H1 (cell line): ENCODE data around the gene GLG1. TPM values are rescaled to one million over a fixed set of nuclear protein-coding genes. Genes with fewer than 3 reads are reported as not detected.

Experiments used
- CTCF ChIA-PET: fragments of 300-600 bp; sonication (Branson Sonifier 250); formaldehyde crosslinking; loops from one replicate; lab custom pipeline; 2021; ENCODE audit not compliant: partially characterized antibody; lab: Charles Lee
- POLR2A ChIA-PET: fragments of 300-600 bp; sonication (Branson Sonifier 250); formaldehyde crosslinking; loops from one replicate; lab custom pipeline; 2021; ENCODE audit warnings: inconsistent platforms; ENCODE audit not compliant: partially characterized antibody; lab: Charles Lee
- DNase-seq, 2 experiments: peaks; one replicate each; pipeline versions ENCODE4 v3.0.0 to v3.0.0-alpha.2; 2010 to 2022; ENCODE audit warnings: low spot score in 2 of 2, low read depth in 1 of 2, mixed read lengths in 1 of 2
- FAIRE-seq: peaks from 2 replicates; lab custom pipeline; 2011; peaks lifted over from hg19 to GRCh38; lab: Jason Lieb, UNC
- H2AFZ ChIP-seq: 2 replicates; pipeline ENCODE4 v1.8.1; 2012; ENCODE audit warnings: low read length, inconsistent platforms
- H2AK5ac ChIP-seq: 2 replicates; pipeline ENCODE4 v1.6.1; 2013; ENCODE audit warnings: low read depth, low read length
- H2BK120ac ChIP-seq: replicated peaks from 2 replicates; pipeline ENCODE3; 2013; ENCODE audit warnings: low read depth, low read length, inconsistent platforms
- H2BK12ac ChIP-seq: 2 replicates; pipeline ENCODE4 v1.6.1; 2013; ENCODE audit warnings: low read depth, low read length
- H2BK15ac ChIP-seq: 2 replicates; pipeline ENCODE4 v1.6.1; 2013; ENCODE audit warnings: low read length
- H2BK20ac ChIP-seq: 2 replicates; pipeline ENCODE4 v1.6.1; 2013; ENCODE audit warnings: low read length
- H2BK5ac ChIP-seq: 2 replicates; pipeline ENCODE4 v1.6.1; 2013; ENCODE audit warnings: low read depth, low read length
- H3K14ac ChIP-seq: 2 replicates; pipeline ENCODE4 v1.6.1; 2013; ENCODE audit warnings: inconsistent platforms; ENCODE audit not compliant: insufficient read length
- H3K18ac ChIP-seq: 2 replicates; pipeline ENCODE4 v1.6.1; 2013; ENCODE audit warnings: low read length; ENCODE audit errors: extremely low read depth
- H3K23ac ChIP-seq: 2 replicates; pipeline ENCODE4 v1.6.1; 2013; ENCODE audit warnings: inconsistent platforms; ENCODE audit not compliant: insufficient read length
- H3K23me2 ChIP-seq: 2 replicates; pipeline ENCODE4 v1.6.1; 2013; ENCODE audit warnings: low read depth, low read length
- H3K27ac ChIP-seq: 2 replicates; pipeline ENCODE4 v1.6.1; 2011; ENCODE audit warnings: low read depth, low read length, inconsistent platforms
- H3K27me3 ChIP-seq, 4 experiments: replicated peaks in 1 of 4; 1 replicate in 1 of 4; 2 replicates in 3 of 4; pipeline versions ENCODE4 v1.6.1 to v1.8.1; 2011 to 2013; ENCODE audit warnings: low read length in 3 of 4, mild to moderate bottlenecking in 3 of 4, inconsistent platforms in 2 of 4, mixed read lengths in 2 of 4, moderate library complexity in 1 of 4; ENCODE audit not compliant: control insufficient read depth in 3 of 4, insufficient read depth in 3 of 4; ENCODE audit errors: extremely low read depth in 1 of 4
- H3K36me3 ChIP-seq, 4 experiments: 2 replicates each; pipeline versions ENCODE4 v1.6.1 to v1.8.1; 2011 to 2013; ENCODE audit warnings: mild to moderate bottlenecking in 4 of 4, low read length in 3 of 4, moderate library complexity in 2 of 4, control low read depth in 1 of 4, inconsistent platforms in 1 of 4; ENCODE audit not compliant: insufficient read depth in 4 of 4, control insufficient read depth in 2 of 4
- H3K4ac ChIP-seq: replicated peaks from 2 replicates; pipeline ENCODE3; 2013; ENCODE audit warnings: low read length, low read depth, mixed read lengths, inconsistent platforms; ENCODE audit not compliant: insufficient read length
- H3K4me1 ChIP-seq, 4 experiments: replicated peaks in 1 of 4; 1 replicate in 1 of 4; 2 replicates in 3 of 4; pipeline versions ENCODE4 v1.6.1 to v1.8.1; 2011 to 2013; ENCODE audit warnings: low read length in 3 of 4, inconsistent platforms in 2 of 4, mixed read lengths in 1 of 4; ENCODE audit not compliant: insufficient read depth in 4 of 4, control insufficient read depth in 3 of 4
- H3K4me2 ChIP-seq, 2 experiments: 2 replicates each; pipeline versions ENCODE4 v1.6.1 to v1.8.1; 2011 to 2013; ENCODE audit warnings: low read depth in 2 of 2, low read length in 2 of 2, control low read depth in 1 of 2, inconsistent platforms in 1 of 2, mild to moderate bottlenecking in 1 of 2; ENCODE audit not compliant: insufficient read depth in 1 of 2
- H3K4me3 ChIP-seq, 4 experiments: fragments of 200-600, 300-600 bp in 1 of 4; sonication (generic), shearing (Covaris generic), sonication (Bioruptor Twin) in 1 of 4; 2 replicates each; pipeline versions ENCODE4 v1.5.1 to v1.8.1; 2011 to 2016; ENCODE audit warnings: low read length in 4 of 4, low read depth in 3 of 4, control low read depth in 2 of 4, inconsistent platforms in 2 of 4, mild to moderate bottlenecking in 2 of 4, mixed read lengths in 1 of 4, moderate library complexity in 1 of 4; ENCODE audit not compliant: insufficient read depth in 2 of 4; ENCODE audit errors: extremely low read depth in 1 of 4
- H3K56ac ChIP-seq: replicated peaks from 2 replicates; pipeline ENCODE3; 2013; ENCODE audit warnings: low read depth, mild to moderate bottlenecking, mixed read lengths, low read length, inconsistent platforms; ENCODE audit not compliant: insufficient read length
- H3K79me1 ChIP-seq: 2 replicates; pipeline ENCODE4 v1.6.1; 2013; ENCODE audit warnings: low read depth, low read length, control low read depth
- H3K79me2 ChIP-seq, 2 experiments: 2 replicates each; pipeline versions ENCODE4 v1.6.1 to v1.8.1; 2012 to 2013; ENCODE audit warnings: low read length in 2 of 2, mild to moderate bottlenecking in 2 of 2, inconsistent platforms in 1 of 2; ENCODE audit not compliant: insufficient read depth in 2 of 2, control insufficient read depth in 1 of 2
- H3K9ac ChIP-seq, 4 experiments: replicated peaks in 1 of 4; 1 replicate in 1 of 4; 2 replicates in 3 of 4; pipeline versions ENCODE4 v1.6.1 to v1.8.1; 2011 to 2013; ENCODE audit warnings: low read depth in 3 of 4, low read length in 3 of 4, control low read depth in 2 of 4, mild to moderate bottlenecking in 2 of 4, moderate library complexity in 2 of 4, inconsistent platforms in 1 of 4; ENCODE audit errors: extremely low read depth in 1 of 4
- H3K9me3 ChIP-seq, 2 experiments: 2 replicates each; pipeline versions ENCODE4 v1.6.1 to v1.8.1; 2012 to 2013; ENCODE audit warnings: mild to moderate bottlenecking in 2 of 2, moderate library complexity in 2 of 2, control low read depth in 1 of 2, inconsistent platforms in 1 of 2, low read depth in 1 of 2, low read length in 1 of 2, mixed read lengths in 1 of 2; ENCODE audit not compliant: insufficient read depth in 2 of 2
- H4K20me1 ChIP-seq, 2 experiments: replicated peaks in 1 of 2; 2 replicates each; pipeline versions ENCODE3 to v1.8.1; 2011 to 2013; ENCODE audit warnings: inconsistent platforms in 2 of 2, low read length in 2 of 2, mild to moderate bottlenecking in 1 of 2; ENCODE audit not compliant: insufficient read depth in 2 of 2, control insufficient read depth in 1 of 2
- H4K5ac ChIP-seq: 2 replicates; pipeline ENCODE4 v1.6.1; 2013; ENCODE audit warnings: low read length, low read depth, mixed read lengths, inconsistent platforms; ENCODE audit not compliant: insufficient read length
- H4K8ac ChIP-seq: 2 replicates; pipeline ENCODE4 v1.8.0; 2013; ENCODE audit warnings: mild to moderate bottlenecking, moderate library complexity, low read length, inconsistent platforms; ENCODE audit not compliant: insufficient read depth; ENCODE audit errors: extremely low read depth
- H4K91ac ChIP-seq: replicated peaks from 2 replicates; pipeline ENCODE3; 2013; ENCODE audit warnings: low read length, mixed read lengths, inconsistent platforms; ENCODE audit not compliant: insufficient read length
- BRCA1 ChIP-seq: IDR thresholded peaks from 2 replicates; pipeline ENCODE4 v1.6.1; 2012; ENCODE audit warnings: low read depth, low read length, improper control_type of control experiment
- CHD2 ChIP-seq: IDR thresholded peaks from 2 replicates; pipeline ENCODE4 v1.6.1; 2012; ENCODE audit warnings: low read length, improper control_type of control experiment
- CTCF ChIP-seq, 3 experiments: IDR thresholded peaks; 1 replicate in 2 of 3; 2 replicates in 1 of 3; pipeline versions ENCODE4 v1.5.1 to v1.6.1; 2011; ENCODE audit warnings: low read length in 3 of 3, mild to moderate bottlenecking in 3 of 3, inconsistent platforms in 2 of 3, low read depth in 1 of 3, moderate library complexity in 1 of 3; ENCODE audit not compliant: insufficient read depth in 1 of 3; ENCODE audit errors: control extremely low read depth in 1 of 3
- HDAC2 ChIP-seq, 2 experiments: fragments of 300-600 bp in 1 of 2; sonication (generic) in 1 of 2; IDR thresholded peaks; 2 replicates each; pipeline ENCODE4 v1.6.1; 2011 to 2012; ENCODE audit warnings: low read depth in 2 of 2, low read length in 2 of 2, mild to moderate bottlenecking in 2 of 2, moderate library complexity in 2 of 2, borderline replicate concordance in 1 of 2, inconsistent platforms in 1 of 2
- MAX ChIP-seq: IDR thresholded peaks from 2 replicates; pipeline ENCODE4 v1.6.1; 2012; ENCODE audit warnings: inconsistent platforms
- NANOG ChIP-seq: IDR thresholded peaks from 2 replicates; pipeline ENCODE4 v1.6.1; 2011; ENCODE audit warnings: low read length, low read depth, mild to moderate bottlenecking, inconsistent platforms; ENCODE audit not compliant: insufficient read depth, poor library complexity, severe bottlenecking
- WGBS, 2 experiments: shearing (Covaris generic) in 1 of 2; methylation state at CpG; one replicate each; pipeline versions ENCODE4 v1.1.6 to v1.1.7; 2013 to 2015; ENCODE audit warnings: low lambda C conversion rate in 2 of 2, mixed read lengths in 2 of 2, inconsistent platforms in 1 of 2, low coverage in 1 of 2, missing lambda C conversion rate in 1 of 2; ENCODE audit not compliant: insufficient replicate concordance in 2 of 2, insufficient coverage in 1 of 2, insufficient read length in 1 of 2; ENCODE audit errors: extremely low coverage in 1 of 2, missing lambda C conversion rate in 1 of 2; 5-methylcytosine and 5-hydroxymethylcytosine counted together
- polyA plus RNA-seq, 7 experiments: library from polyadenylated mRNA; depleted of rRNA in 3 of 7; stranded (reverse) in 5 of 7; unstranded in 2 of 7; fragments of >200 nt in 5 of 7; fragments of 200-250 nt in 2 of 7; gene quantifications; 1 replicate in 5 of 7; 2 replicates in 1 of 7; 4 replicates in 1 of 7; pipeline versions ENCODE4 v1.2.1 to v1.2.3, GENCODE V29; 2011 to 2013; ENCODE audit warnings: missing spikeins in 2 of 7, mixed read lengths in 2 of 7
- total RNA-seq: library from RNA; stranded (reverse); fragmentation: NEBNext Ultra II Directional; extraction: Animal tissue kit (Norgen Biotek cat#: 25700); gene quantifications from 2 replicates; pipeline ENCODE4 v1.2.1, GENCODE V29; 2021

Gene GLG1
- total and polyA plus RNA-seq, 2 of the 8 experiments (the other 6 are each of a cell fraction or from before 2014, with no cell fraction given): 53.4 to 139 TPM

- Histone ChIP-seq H3K23ac (no peak overlapping the region), H3K27ac (no peak overlapping the region), H2BK5ac (no peak overlapping the region), H3K56ac (no peak overlapping the region), H3K9me3 (no peaks in the 10 kb centered on the region), H4K20me1 (peaks cover 0 to 2% of the 10 kb centered on the region in 2 experiments), H2BK15ac (no peak overlapping the region), H3K18ac (no peak overlapping the region), H2BK120ac (no peak overlapping the region), H2BK20ac (no peak overlapping the region), H3K14ac (no peak overlapping the region), H2AK5ac (no peak overlapping the region), H3K9ac (no peak overlapping the region), H2BK12ac (no peak overlapping the region), H3K79me2 (peaks cover 7 to 79% of the 10 kb centered on the region in 2 experiments; a peak in 3 of 4 replicates), H3K4me2 (no peak overlapping the region), H3K27me3 (no peaks in the 10 kb centered on the region), H3K4me3 (no peak overlapping the region), H3K36me3 (no peaks in the 10 kb centered on the region), H3K4ac (no peak overlapping the region), H2AFZ (no peak overlapping the region), H4K91ac (no peak overlapping the region), H3K79me1 (peaks cover 5% of the 10 kb centered on the region), H3K23me2 (no peaks in the 10 kb centered on the region), H4K8ac (no peak overlapping the region), H3K4me1 (no peaks in the 10 kb centered on the region), H4K5ac (no peak overlapping the region)
- no peak for DNase-seq
- ChIA-PET CTCF (interaction anchor here (0.8 to 1.3 kb wide), 2 partner anchors 17 to 140 kb away, joined by 3 to 5 read pairs; no protein-coding TSS in a partner anchor), POLR2A (interaction anchor here (1.2 to 2.2 kb wide), 2 partner anchors 13 to 15 kb away, joined by 6 to 7 read pairs; partner anchors contain the start of gene GLG1)
- no peak for FAIRE-seq
- WGBS, 2 experiments: 92% methylated on average over 9 of the region's 9 CpGs; no CpG with 5 or more reads in 1 of the 2 experiments
- TF ChIP-seq CHD2 (no peak), MAX (no peak), CTCF (IDR thresholded peaks at IDR 0.05; ENCODE audit: control extremely low read depth in 1 of 3, insufficient read depth in 1 of 3, low read depth in 1 of 3, low read length in 3 of 3) (no peak), HDAC2 (IDR thresholded peaks at IDR 0.05; ENCODE audit: borderline replicate concordance in 1 of 2, low read depth in 2 of 2, low read length in 2 of 2) (no peak), BRCA1 (no peak), NANOG (no peak)
Measured at GRCh38 chr16:74591876-74592650, 14.9 kb downstream of the GLG1 start.
